ENCODE measurements around the gene SLIT3.

GRCh38 chr5:168637793-168638192 lies 663.1 kb downstream of the SLIT3 start:
- TF ChIP-seq POLR2A (IDR thresholded peaks at IDR 0.05; ENCODE audit: low read length) (no peak), GATA1 (IDR thresholded peaks at IDR 0.05; ENCODE audit: low read depth, low read length) (no peak)

Data from erythroblast (primary cell).